Smooth muscle cell (in vitro differentiated cells): ENCODE measurements around the gene GPR146. TPM values are rescaled to one million over a fixed set of nuclear protein-coding genes. Genes with fewer than 3 reads are reported as not detected.

Experiments used
- DNase-seq: peaks from one replicate; lab custom pipeline; 2025; ENCODE audit not compliant: unreplicated experiment; lab: John Stamatoyannopoulos, UW
- H2AFZ ChIP-seq: fragments of 200-600 bp; sonication (generic); 2 replicates; pipeline ENCODE4 v1.6.0; 2016; ENCODE audit warnings: antibody characterized with exemption, low read depth, mild to moderate bottlenecking
- H3F3A ChIP-seq: fragments of 200-600 bp; sonication (generic); 2 replicates; pipeline ENCODE4 v1.6.0; 2017; ENCODE audit warnings: antibody characterized with exemption, low read depth
- H3K27ac ChIP-seq: fragments of 200-600 bp; sonication (generic); 2 replicates; pipeline ENCODE4 v1.5.1; 2016; ENCODE audit warnings: low read depth, mild to moderate bottlenecking
- H3K27me3 ChIP-seq: fragments of 200-600 bp; sonication (generic); 2 replicates; pipeline ENCODE4 v1.6.1; 2016; ENCODE audit warnings: low read depth, mild to moderate bottlenecking
- H3K36me3 ChIP-seq: fragments of 200-600 bp; sonication (generic); 2 replicates; pipeline ENCODE4 v1.5.1; 2016; ENCODE audit warnings: low read depth
- H3K4me1 ChIP-seq: fragments of 200-600 bp; sonication (generic); 2 replicates; pipeline ENCODE4 v1.5.1; 2016; ENCODE audit warnings: low read depth
- H3K4me2 ChIP-seq: fragments of 200-600 bp; sonication (generic); 2 replicates; pipeline ENCODE4 v1.6.0; 2016; ENCODE audit warnings: mild to moderate bottlenecking
- H3K4me3 ChIP-seq: fragments of 200-600 bp; sonication (generic); 2 replicates; pipeline ENCODE4 v1.5.1; 2016; ENCODE audit warnings: mild to moderate bottlenecking
- H3K79me2 ChIP-seq: fragments of 200-600 bp; sonication (generic); 2 replicates; pipeline ENCODE4 v1.6.0; 2016; ENCODE audit warnings: low read depth, mild to moderate bottlenecking
- H3K9ac ChIP-seq: fragments of 200-600 bp; sonication (generic); 2 replicates; pipeline ENCODE4 v1.6.0; 2016; ENCODE audit warnings: low read depth
- H3K9me3 ChIP-seq: fragments of 200-600 bp; sonication (generic); replicated peaks from 2 replicates; pipeline ENCODE4 v1.5.1; 2016; ENCODE audit warnings: low read depth
- H4K20me1 ChIP-seq: fragments of 200-600 bp; sonication (generic); 2 replicates; pipeline ENCODE4 v1.6.0; 2016; ENCODE audit warnings: low read depth
- CTCF ChIP-seq: fragments of 200-600 bp; sonication (generic); IDR thresholded peaks from 2 replicates; pipeline ENCODE4 v1.5.1; 2017; ENCODE audit warnings: borderline replicate concordance, mild to moderate bottlenecking, antibody characterized with exemption; ENCODE audit not compliant: insufficient read depth, poor library complexity, severe bottlenecking
- WGBS: methylation state at CpG from one replicate; pipeline ENCODE4 v1.1.7; 2016; ENCODE audit warnings: low lambda C conversion rate; 5-methylcytosine and 5-hydroxymethylcytosine counted together
- polyA plus RNA-seq: library from polyadenylated mRNA; unstranded; fragments of >200 nt; fragmentation: Nextera tagmentation; extraction: Ambion mirVana; gene quantifications from 2 replicates; pipeline ENCODE4 v1.2.1, GENCODE V29; 2016
- total RNA-seq: library from RNA; depleted of rRNA; stranded (reverse); fragments of >200 nt; gene quantifications from 2 replicates; pipeline ENCODE4 v1.2.3, GENCODE V29; 2014

GPR146 gene
- total and polyA plus RNA-seq, 2 experiments from 2014 or later: 1.8 to 2.2 TPM

- Histone ChIP-seq H3K79me2 (no peaks in the 10 kb centered on the region), H3K4me2 (no peak overlapping the region), H4K20me1 (peaks cover 88% of the 10 kb centered on the region), H3K4me1 (no peaks in the 10 kb centered on the region), H3K27ac (no peak overlapping the region), H3K9ac (no peak overlapping the region), H3K9me3 (no peaks in the 10 kb centered on the region), H3F3A (no peaks in the 10 kb centered on the region), H3K27me3 (no peaks in the 10 kb centered on the region), H3K4me3 (no peak overlapping the region), H3K36me3 (no peaks in the 10 kb centered on the region), H2AFZ (no peak overlapping the region)
- 94% methylated on average over 13 of the region's 13 CpGs for WGBS
- no peak for TF ChIP-seq CTCF
- DNase-seq: no peak
Measured at GRCh38 chr7:1104516-1105179, 60.3 kb downstream of the GPR146 start.

- no peaks in the 10 kb centered on the region for H3K79me2 ChIP-seq
- no peaks in the 10 kb centered on the region for H3K27me3 ChIP-seq
- TF ChIP-seq CTCF: no peak
- 93% methylated on average over 11 of the region's 11 CpGs for WGBS
- no peaks in the 10 kb centered on the region for H3K4me1 ChIP-seq
- H3K27ac ChIP-seq: no peak overlapping the region
- H3K36me3 ChIP-seq: no peaks in the 10 kb centered on the region
- DNase-seq: no peak
- no peak overlapping the region for H3K4me3 ChIP-seq
- no peaks in the 10 kb centered on the region for H3F3A ChIP-seq
- no peak overlapping the region for H3K4me2 ChIP-seq
- no peak overlapping the region for H2AFZ ChIP-seq
- no peaks in the 10 kb centered on the region for H3K9me3 ChIP-seq
- no peak overlapping the region for H3K9ac ChIP-seq
- H4K20me1 ChIP-seq: peaks cover 88% of the 10 kb centered on the region
Measured at GRCh38 chr7:1105189-1105588, 60.8 kb downstream of the GPR146 start.

GRCh38 chr7:1106063-1106792 is 61.9 kb downstream of the GPR146 start:
- Histone ChIP-seq H4K20me1 (peaks cover 86% of the 10 kb centered on the region), H3K27me3 (no peaks in the 10 kb centered on the region), H3K4me1 (no peaks in the 10 kb centered on the region), H3K9ac (no peak overlapping the region), H3K4me3 (no peak overlapping the region), H3K4me2 (no peak overlapping the region), H3K27ac (no peak overlapping the region), H3K79me2 (no peaks in the 10 kb centered on the region), H3K36me3 (no peaks in the 10 kb centered on the region), H3F3A (no peaks in the 10 kb centered on the region), H2AFZ (no peak overlapping the region), H3K9me3 (no peaks in the 10 kb centered on the region)
- TF ChIP-seq CTCF: no peak
- DNase-seq: no peak
- 93% methylated on average over 27 of the region's 27 CpGs for WGBS
